GM12878 (cell line): ENCODE measurements around the gene ABCB10. TPM values are rescaled to one million over a fixed set of nuclear protein-coding genes. Genes with fewer than 3 reads are reported as not detected.

Experiments used
- ATAC-seq: fragments of 200-7000 bp; cut with Tn5 transposase; 3 replicates; pipeline ENCODE4 v1.9.1; 2020; ENCODE audit warnings: mild to moderate bottlenecking, moderate library complexity
- BruUV-seq: library from RNA; stranded (reverse); fragments of 400-500 nt; replicated peaks from 2 replicates; lab custom pipeline; 2021; lab: Mats Ljungman, UMichigan
- CTCF ChIA-PET: fragments of 300-600 bp; sonication (Branson Sonifier 250); formaldehyde crosslinking; extraction: SDS; loops from one replicate; lab custom pipeline; 2021; ENCODE audit warnings: inconsistent platforms; lab: Yijun Ruan, JAX
- POLR2A ChIA-PET: fragments of 350-600 bp; formaldehyde crosslinking; extraction: SDS; loops from one replicate; lab custom pipeline; 2021; ENCODE audit warnings: inconsistent platforms; lab: Charles Lee
- RAD21 ChIA-PET: fragments of 300-600 bp; sonication (Branson Sonifier 250); formaldehyde crosslinking; loops from one replicate; lab custom pipeline; 2023; ENCODE audit warnings: antibody characterized with exemption; ENCODE audit not compliant: unreplicated experiment; lab: Charles Lee
- SMC1A ChIA-PET: fragments of 300-600 bp; sonication (Branson Sonifier 250); formaldehyde crosslinking; loops from one replicate; lab custom pipeline; 2023; ENCODE audit not compliant: unreplicated experiment, uncharacterized antibody; lab: Charles Lee
- DNase-seq: peaks from one replicate; pipeline ENCODE4 v3.0.0-alpha.2; 2011; ENCODE audit warnings: low read depth, low spot score
- FAIRE-seq: peaks from 3 replicates; lab custom pipeline; 2011; peaks lifted over from hg19 to GRCh38; lab: Jason Lieb, UNC
- H2AFZ ChIP-seq: 2 replicates; pipeline ENCODE4 v1.6.0; 2011; ENCODE audit warnings: low read depth, low read length, control low read depth; ENCODE audit not compliant: control insufficient read depth
- H3K27ac ChIP-seq: 2 replicates; pipeline ENCODE4 v1.5.1; 2011; ENCODE audit warnings: control low read depth; ENCODE audit not compliant: control insufficient read depth, insufficient read depth
- H3K27me3 ChIP-seq, 2 experiments: replicated peaks in 1 of 2; 2 replicates each; pipeline versions ENCODE4 v1.6.0 to v1.6.1; 2011; ENCODE audit warnings: low read length in 1 of 2; ENCODE audit not compliant: control insufficient read depth in 2 of 2, insufficient read depth in 2 of 2
- H3K36me3 ChIP-seq, 2 experiments: 2 replicates each; pipeline ENCODE4 v1.5.1; 2011; ENCODE audit warnings: low read length in 1 of 2; ENCODE audit not compliant: control insufficient read depth in 2 of 2, insufficient read depth in 2 of 2
- H3K4me1 ChIP-seq: 2 replicates; pipeline ENCODE4 v1.6.1; 2011; ENCODE audit warnings: mild to moderate bottlenecking, low read length, moderate library complexity, mixed read lengths; ENCODE audit not compliant: control insufficient read depth, insufficient read depth
- H3K4me2 ChIP-seq: 2 replicates; pipeline ENCODE4 v1.6.0; 2011; ENCODE audit warnings: control low read depth; ENCODE audit not compliant: control insufficient read depth, insufficient read depth
- H3K4me3 ChIP-seq: fragments of 200-600 bp; sonication (generic); 2 replicates; pipeline ENCODE4 v1.5.1; 2016
- H3K79me2 ChIP-seq: 2 replicates; pipeline ENCODE4 v1.6.0; 2011; ENCODE audit warnings: low read length; ENCODE audit not compliant: control insufficient read depth, insufficient read depth
- H3K9ac ChIP-seq: 2 replicates; pipeline ENCODE4 v1.8.0; 2011; ENCODE audit warnings: low read length, control low read depth, mixed read lengths; ENCODE audit not compliant: control insufficient read depth, insufficient read depth
- H3K9me3 ChIP-seq: replicated peaks from 3 replicates; pipeline ENCODE4 v1.5.1; 2011; ENCODE audit warnings: mild to moderate bottlenecking, low read length; ENCODE audit not compliant: control insufficient read depth, insufficient read depth
- H4K20me1 ChIP-seq: 2 replicates; pipeline ENCODE4 v1.6.0; 2011; ENCODE audit not compliant: control insufficient read depth, insufficient read depth
- ATF7 ChIP-seq: fragments of 450-650 bp; IDR thresholded peaks from 2 replicates; pipeline ENCODE4 v1.6.1; 2016; ENCODE audit warnings: low read depth, mild to moderate bottlenecking
- BHLHE40 ChIP-seq, 2 experiments: fragments of 450-650 bp in 1 of 2; IDR thresholded peaks; 2 replicates each; pipeline ENCODE4 v1.6.1; 2011 to 2017; ENCODE audit warnings: low read depth in 2 of 2, borderline replicate concordance in 1 of 2, improper control_type of control experiment in 1 of 2, low read length in 1 of 2, mild to moderate bottlenecking in 1 of 2
- BMI1 ChIP-seq: fragments of 450-650 bp; IDR thresholded peaks from 2 replicates; pipeline ENCODE4 v1.6.1; 2016; ENCODE audit warnings: mild to moderate bottlenecking, moderate library complexity, borderline replicate concordance
- FOXK2 ChIP-seq: fragments of 450-650 bp; IDR thresholded peaks from 2 replicates; pipeline ENCODE4 v1.6.1; 2017; ENCODE audit warnings: mild to moderate bottlenecking, moderate library complexity
- IKZF2 ChIP-seq, 2 experiments: fragments of 450-650 bp; IDR thresholded peaks; 2 replicates each; pipeline ENCODE4 v1.6.1; 2017; ENCODE audit warnings: mild to moderate bottlenecking in 2 of 2, moderate library complexity in 2 of 2
- LARP7 ChIP-seq: fragments of 450-650 bp; IDR thresholded peaks from 2 replicates; pipeline ENCODE4 v1.6.1; 2017; ENCODE audit warnings: mild to moderate bottlenecking
- MEF2B ChIP-seq: fragments of 450-650 bp; IDR thresholded peaks from 2 replicates; pipeline ENCODE4 v1.6.1; 2018; ENCODE audit warnings: mild to moderate bottlenecking, moderate library complexity; ENCODE audit not compliant: partially characterized antibody, poor library complexity, severe bottlenecking
- MTA3 ChIP-seq: IDR thresholded peaks from 2 replicates; pipeline ENCODE4 v1.6.1; 2012; ENCODE audit warnings: low read length, inconsistent platforms, borderline replicate concordance
- MYB ChIP-seq: fragments of 150-350 bp; IDR thresholded peaks from 2 replicates; pipeline ENCODE4 v1.6.1; 2014; ENCODE audit warnings: mild to moderate bottlenecking, low read depth, low read length, borderline replicate concordance
- NFYA ChIP-seq: IDR thresholded peaks from 2 replicates; pipeline ENCODE4 v1.6.1; 2011; ENCODE audit warnings: low read depth, mild to moderate bottlenecking, low read length, improper control_type of control experiment, borderline replicate concordance
- SRF ChIP-seq, 2 experiments: IDR thresholded peaks; 2 replicates each; pipeline ENCODE4 v1.6.1; 2011; ENCODE audit warnings: low read depth in 2 of 2, low read length in 2 of 2, mild to moderate bottlenecking in 1 of 2, moderate library complexity in 1 of 2
- SUPT20H ChIP-seq: IDR thresholded peaks from 2 replicates; pipeline ENCODE4 v1.6.1; 2011; ENCODE audit warnings: low read depth, mild to moderate bottlenecking, low read length, moderate library complexity, borderline replicate concordance; ENCODE audit not compliant: control insufficient read depth
- WGBS: methylation state at CpG from one replicate; pipeline ENCODE4 v1.1.6; 2016; ENCODE audit warnings: low lambda C conversion rate; ENCODE audit not compliant: insufficient replicate concordance, insufficient coverage; ENCODE audit errors: missing lambda C conversion rate; 5-methylcytosine and 5-hydroxymethylcytosine counted together
- in situ Hi-C: fragments of 300-500 bp; cut with MboI; formaldehyde crosslinking; loops from 9 replicates; pipeline ENCODE4 v1.14.3; 2018; ENCODE audit warnings: mixed read lengths
- intact Hi-C: fragments of 100-400 bp; cut with micrococcal nuclease; formaldehyde crosslinking; loops from one replicate; pipeline ENCODE4 v1.14.2; 2022; ENCODE audit not compliant: unreplicated experiment
- polyA plus RNA-seq, 11 experiments: library from polyadenylated mRNA; depleted of rRNA in 4 of 11; unstranded in 6 of 11; stranded (reverse) in 5 of 11; fragments of >200 nt; fragmentation: Nextera tagmentation in 4 of 11; fragmentation: Illumina TruSeq in 1 of 11; extraction: Ambion mirVana in 4 of 11; extraction: Trizol in 1 of 11; gene quantifications; 1 replicate in 1 of 11; 2 replicates in 10 of 11; pipeline versions ENCODE4 v1.2.1 to v1.2.3, GENCODE V29; 2011 to 2016; ENCODE audit warnings: inconsistent platforms in 2 of 11, missing spikeins in 2 of 11, low read depth in 1 of 11
- total RNA-seq, 4 experiments: library from RNA; depleted of rRNA in 3 of 4; stranded (reverse); fragments of >200 nt in 3 of 4; fragmentation: Illumina TruSeq in 1 of 4; extraction: Trizol in 1 of 4; gene quantifications; 2 replicates each; pipeline versions ENCODE4 v1.2.1 to v1.2.3, GENCODE V29; 2013 to 2021
- TF ChIP-seq, protein P1 (sequence below): fragments of 450-650 bp; IDR thresholded peaks from 2 replicates; pipeline ENCODE4 v1.6.1; 2016; ENCODE audit warnings: mild to moderate bottlenecking, moderate library complexity, borderline replicate concordance

The ABCB10 gene
- total and polyA plus RNA-seq, 10 of the 15 experiments (the other 5 are each of a cell fraction or from before 2014, with no cell fraction given), result 8.0 to 30.5 (median 16.7) TPM

GRCh38 chr1:229557200-229557850 lies 1.2 kb downstream of the ABCB10 start (continued):
- TF ChIP-seq, protein P1, sequence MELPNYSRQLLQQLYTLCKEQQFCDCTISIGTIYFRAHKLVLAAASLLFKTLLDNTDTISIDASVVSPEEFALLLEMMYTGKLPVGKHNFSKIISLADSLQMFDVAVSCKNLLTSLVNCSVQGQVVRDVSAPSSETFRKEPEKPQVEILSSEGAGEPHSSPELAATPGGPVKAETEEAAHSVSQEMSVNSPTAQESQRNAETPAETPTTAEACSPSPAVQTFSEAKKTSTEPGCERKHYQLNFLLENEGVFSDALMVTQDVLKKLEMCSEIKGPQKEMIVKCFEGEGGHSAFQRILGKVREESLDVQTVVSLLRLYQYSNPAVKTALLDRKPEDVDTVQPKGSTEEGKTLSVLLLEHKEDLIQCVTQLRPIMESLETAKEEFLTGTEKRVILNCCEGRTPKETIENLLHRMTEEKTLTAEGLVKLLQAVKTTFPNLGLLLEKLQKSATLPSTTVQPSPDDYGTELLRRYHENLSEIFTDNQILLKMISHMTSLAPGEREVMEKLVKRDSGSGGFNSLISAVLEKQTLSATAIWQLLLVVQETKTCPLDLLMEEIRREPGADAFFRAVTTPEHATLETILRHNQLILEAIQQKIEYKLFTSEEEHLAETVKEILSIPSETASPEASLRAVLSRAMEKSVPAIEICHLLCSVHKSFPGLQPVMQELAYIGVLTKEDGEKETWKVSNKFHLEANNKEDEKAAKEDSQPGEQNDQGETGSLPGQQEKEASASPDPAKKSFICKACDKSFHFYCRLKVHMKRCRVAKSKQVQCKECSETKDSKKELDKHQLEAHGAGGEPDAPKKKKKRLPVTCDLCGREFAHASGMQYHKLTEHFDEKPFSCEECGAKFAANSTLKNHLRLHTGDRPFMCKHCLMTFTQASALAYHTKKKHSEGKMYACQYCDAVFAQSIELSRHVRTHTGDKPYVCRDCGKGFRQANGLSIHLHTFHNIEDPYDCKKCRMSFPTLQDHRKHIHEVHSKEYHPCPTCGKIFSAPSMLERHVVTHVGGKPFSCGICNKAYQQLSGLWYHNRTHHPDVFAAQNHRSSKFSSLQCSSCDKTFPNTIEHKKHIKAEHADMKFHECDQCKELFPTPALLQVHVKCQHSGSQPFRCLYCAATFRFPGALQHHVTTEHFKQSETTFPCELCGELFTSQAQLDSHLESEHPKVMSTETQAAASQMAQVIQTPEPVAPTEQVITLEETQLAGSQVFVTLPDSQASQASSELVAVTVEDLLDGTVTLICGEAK, result 0 out of 2 replicates have a peak, but pooled peaks have one; percentile 16
- no peak for TF ChIP-seq ATF7
- TF ChIP-seq LARP7, result no peak

GRCh38 chr1:229554886-229555621 lies 3.5 kb downstream of the ABCB10 start:
- WGBS, result 90% methylated on average over 10 of the region's 10 CpGs
- Histone ChIP-seq H3K4me2 (peak overlapping the region; percentile 30; the same call in 1 of the 2 replicates), H3K27ac (no peak overlapping the region), H3K4me1 (no peaks in the 10 kb centered on the region; the same call in 1 of the 2 replicates), H3K27me3 (no peaks in the 10 kb centered on the region), H4K20me1 (no peaks in the 10 kb centered on the region; the same call in 1 of the 2 replicates), H3K9ac (no peak overlapping the region), H3K4me3 (no peak overlapping the region), H3K79me2 (peaks cover 40% of the 10 kb centered on the region), H3K9me3 (no peaks in the 10 kb centered on the region), H3K36me3 (no peaks in the 10 kb centered on the region), H2AFZ (no peak overlapping the region)
- no peak for ATAC-seq
- ChIA-PET POLR2A (no interaction called here), SMC1A (interaction anchor here (0.6 to 1.0 kb wide), 3 partner anchors 24 to 69 kb away, joined by 3 read pairs; no protein-coding TSS in a partner anchor), RAD21 (interaction anchor here (0.6 to 1.0 kb wide), 2 partner anchors 24 to 87 kb away, joined by 3 to 4 read pairs; no protein-coding TSS in a partner anchor), CTCF (interaction anchor here (0.6 to 1.3 kb wide), 5 partner anchors 28 to 284 kb away, joined by 3 to 5 read pairs (median 3); partner anchors contain the start of genes NUP133 and RAB4A)
- DNase-seq, result no peak
- intact Hi-C loops (loop anchor here (10.0 kb wide), 1 partner anchor 520 kb away; no protein-coding TSS in a partner anchor), in situ Hi-C loops (no loop called here)
- no peak for FAIRE-seq
- BruUV-seq, result no TSS peak
- TF ChIP-seq MEF2B (no peak), BMI1 (no peak), SUPT20H (no peak), MTA3 (no peak), NFYA (no peak), MYB (no peak), FOXK2 (no peak), BHLHE40 (IDR thresholded peaks at IDR 0.05; ENCODE audit: borderline replicate concordance in 1 of 2, low read depth in 2 of 2, low read length in 1 of 2) (no peak), IKZF2 (IDR thresholded peaks at IDR 0.05) (no peak), SRF (IDR thresholded peaks at IDR 0.05; ENCODE audit: low read depth in 2 of 2, low read length in 2 of 2) (no peak)
